Right renal pelvis (tissue), 4 donors: ENCODE results near the gene CAPN11. TPM values are rescaled to one million over a fixed set of nuclear protein-coding genes. Genes with fewer than 3 reads are reported as not detected.

Experiments
- DNase-seq, 4 donors: peaks; one replicate each; pipeline ENCODE4 v3.0.0-alpha.2; 2013; ENCODE audit warnings: low read depth in 4 of 4, low spot score in 3 of 4, missing footprints in 1 of 4
- polyA plus RNA-seq, 4 donors: library from polyadenylated mRNA; unstranded; fragments of 120-200 nt; gene quantifications; one replicate each; pipeline ENCODE4 v1.2.1, GENCODE V29; 2013; ENCODE audit not compliant: insufficient read length in 4 of 4

Gene CAPN11
- polyA plus RNA-seq, 4 donors, result 0.14 to 0.21 (median 0.16) TPM

DNA sequence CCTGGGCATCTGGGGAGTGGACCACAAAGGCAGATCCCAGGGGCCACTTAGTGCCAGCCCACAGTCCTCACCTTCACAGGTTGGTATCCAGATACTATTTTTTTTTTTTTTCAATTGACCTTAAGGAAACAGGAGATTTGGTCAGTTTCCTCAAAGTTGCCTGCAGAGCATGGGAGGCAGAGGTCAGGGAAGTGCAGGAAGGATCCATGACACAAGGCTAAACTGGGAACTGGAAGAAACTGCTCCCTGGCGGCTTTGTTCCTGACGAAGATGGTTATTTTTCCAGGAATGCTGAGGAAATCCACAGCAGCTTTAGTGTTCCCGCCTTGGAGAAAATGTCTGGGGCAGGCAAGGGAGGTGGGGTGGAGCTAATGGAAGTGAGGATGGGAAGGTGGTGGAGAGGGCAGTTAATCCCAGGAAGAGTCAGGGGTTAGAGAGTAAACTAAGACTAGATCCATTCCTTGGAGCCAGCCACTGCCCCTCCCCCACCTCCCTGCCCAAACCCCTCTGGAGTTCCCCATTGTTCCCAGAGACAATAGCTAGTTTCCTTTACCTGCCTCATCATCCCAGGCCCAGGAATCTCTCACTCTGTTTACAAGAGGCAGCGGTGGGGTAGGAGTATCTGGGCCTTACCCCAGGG, 43.8 kb downstream of the CAPN11 start:
- DNase-seq, result no peak

- DNase-seq, result no peak
Measured at GRCh38 chr6:44202972-44203750, 44.5 kb downstream of the CAPN11 start.

DNA sequence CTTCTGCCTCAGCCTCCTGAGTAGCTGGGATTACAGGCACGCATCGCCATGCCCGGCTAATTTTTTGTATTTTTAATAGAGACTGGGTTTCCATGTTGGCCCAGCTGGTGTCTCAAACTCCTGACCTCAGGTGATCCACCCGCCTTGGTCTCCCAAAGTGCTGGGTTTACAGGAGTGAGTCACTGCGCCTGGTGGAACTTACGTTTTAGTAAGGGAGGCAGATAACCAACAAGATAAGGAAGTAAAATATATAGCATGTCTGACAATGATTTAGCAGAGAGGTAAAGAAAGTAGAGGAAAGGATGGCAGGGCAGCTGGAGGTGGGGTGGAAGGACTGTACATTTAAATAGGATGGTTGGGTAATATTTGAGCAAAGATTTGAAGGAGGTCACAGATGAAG, 45.3 kb downstream of the CAPN11 start:
- DNase-seq, result no peak

DNA sequence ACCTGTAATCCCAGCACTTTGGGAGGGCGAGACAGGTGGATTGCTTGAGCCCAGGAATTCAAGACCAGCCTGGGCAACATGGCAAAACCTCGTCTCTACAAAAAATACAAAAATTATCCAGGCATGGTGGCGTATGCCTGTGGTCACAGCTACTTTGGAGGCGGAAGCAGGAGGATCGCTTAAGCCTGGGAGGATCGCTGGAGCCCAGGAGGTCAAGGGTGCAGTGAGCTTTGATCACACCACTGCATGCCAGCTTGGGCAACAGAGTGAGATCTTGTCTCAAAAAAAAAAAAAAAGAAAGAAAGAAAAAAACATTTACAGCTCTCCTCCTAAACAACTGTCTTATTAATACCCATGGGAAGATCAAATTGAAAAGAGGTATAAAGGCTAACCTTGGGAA, 49.3 kb downstream of the CAPN11 start:
- no peak for DNase-seq

DNA sequence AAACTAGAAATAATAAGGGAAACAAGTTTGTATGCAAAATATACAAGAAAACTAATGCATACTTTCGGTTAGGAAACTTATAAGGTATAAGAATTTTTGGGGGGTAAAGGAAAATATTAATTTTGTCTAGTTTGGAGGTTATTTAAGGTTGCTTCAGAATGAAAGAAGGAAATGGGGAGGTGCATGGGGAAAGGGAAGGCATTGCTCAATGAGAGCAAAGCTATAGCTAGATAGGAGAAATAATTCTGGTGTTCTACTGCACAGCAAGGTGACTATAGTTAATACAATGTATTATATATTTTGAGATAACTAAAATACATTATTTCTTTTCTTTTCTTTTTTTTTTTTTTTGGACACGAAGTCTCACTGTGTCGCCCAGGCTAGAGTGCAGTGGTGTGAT, 52.7 kb downstream of the CAPN11 start:
- no peak for DNase-seq

GRCh38 chr6:44214307-44214706, 55.7 kb downstream of the CAPN11 start:
- no peak for DNase-seq

- DNase-seq, result no peak
Measured at GRCh38 chr6:44216677-44217331, 58.2 kb downstream of the CAPN11 start, which contains the start of gene MYMX. MYMX (plus strand) TSS chr6:44216926; CDS start chr6:44217472, 546 bp downstream.

GRCh38 chr6:44217332-44218143, 58.9 kb downstream of the CAPN11 start:
- DNase-seq, result no peak

GRCh38 chr6:44219053-44219814, 60.6 kb downstream of the CAPN11 start:
- peak in 3 of 4 donors; percentile 77 to 82 (median 80) for DNase-seq

DNA sequence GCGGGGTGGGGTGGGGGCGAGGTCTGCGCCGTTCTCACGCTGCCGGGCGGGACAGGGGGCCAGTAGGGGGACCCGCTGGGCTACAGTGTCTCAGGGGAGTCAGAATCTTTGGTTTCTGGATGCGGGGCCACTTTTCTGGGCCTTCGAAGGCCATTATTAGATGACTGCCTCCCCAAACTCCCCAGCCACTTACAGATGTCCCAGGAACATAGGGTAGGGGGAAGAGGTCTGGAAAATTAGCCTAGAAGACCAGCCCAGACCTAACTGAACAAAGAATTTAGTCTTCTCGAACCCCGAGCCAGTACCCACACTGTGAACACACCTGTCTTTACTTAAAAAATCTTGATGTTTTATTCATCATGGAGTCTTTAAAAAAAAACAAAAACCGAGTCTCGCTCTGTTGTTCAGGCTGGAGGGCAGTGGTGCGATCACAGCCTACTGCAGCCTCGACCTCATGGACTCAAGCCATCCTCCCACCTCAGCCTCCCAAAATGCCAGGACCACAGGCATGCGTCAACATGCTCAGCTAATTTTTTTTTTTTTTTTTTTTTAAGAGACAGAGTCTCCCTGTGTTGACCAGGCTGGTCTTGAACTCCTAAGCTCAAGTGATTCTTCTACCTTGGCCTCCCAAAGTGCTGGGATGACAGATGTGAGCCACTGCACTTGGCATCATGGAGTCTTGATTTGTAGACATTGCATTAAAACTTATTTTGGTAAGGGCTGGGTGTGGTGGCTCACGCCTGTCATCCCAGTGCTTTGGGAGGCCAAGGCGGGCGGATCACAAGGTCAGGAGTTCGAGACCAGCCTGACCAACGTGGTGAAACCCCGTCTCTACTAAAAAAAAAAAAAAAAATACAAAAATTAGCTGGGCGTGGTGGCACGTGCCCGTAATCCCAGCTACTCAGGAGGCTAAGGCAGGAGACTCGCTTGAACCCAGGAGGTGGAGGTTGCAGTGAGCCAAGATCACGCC, 61.5 kb downstream of the CAPN11 start:
- DNase-seq, result no peak

- no peak for DNase-seq
Measured at GRCh38 chr6:44220913-44221290, 62.3 kb downstream of the CAPN11 start.

DNA sequence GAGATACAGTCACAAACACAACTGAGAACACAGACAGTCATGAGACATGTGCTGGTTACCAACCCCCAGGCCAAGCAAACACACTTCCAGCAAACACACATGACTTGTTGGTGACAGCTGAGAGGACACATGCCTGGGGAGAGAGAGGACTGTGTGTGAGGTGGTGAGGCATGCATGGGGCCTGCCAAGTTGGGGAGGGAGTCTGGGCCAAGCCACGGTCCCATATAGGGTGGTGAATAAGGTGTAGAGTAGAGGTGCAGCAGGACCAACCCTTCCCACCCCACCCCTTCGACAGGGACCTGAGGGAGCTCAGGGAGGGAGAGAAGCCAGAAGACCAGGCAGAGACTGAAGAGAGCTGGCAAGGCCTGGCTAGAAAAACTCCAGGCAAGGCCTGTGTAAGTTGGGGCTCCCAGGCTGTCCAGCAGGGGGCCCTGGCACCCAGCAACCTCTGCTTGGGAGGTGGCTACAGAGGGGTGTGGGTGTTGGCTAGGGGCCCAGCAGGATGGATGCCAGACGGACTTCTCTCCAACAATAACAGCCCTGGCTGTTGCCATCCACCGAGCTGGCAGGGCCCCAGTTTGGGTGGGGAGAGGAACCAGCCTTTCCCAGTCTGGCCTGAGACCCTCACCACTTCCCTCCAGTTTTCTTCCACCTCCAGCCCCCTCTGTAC, 62.8 kb downstream of the CAPN11 start:
- DNase-seq, result no peak

GRCh38 chr6:44221961-44222335, 63.3 kb downstream of the CAPN11 start:
- no peak for DNase-seq

- DNase-seq, result no peak
Measured at GRCh38 chr6:44222486-44223318, 64.1 kb downstream of the CAPN11 start.

- no peak for DNase-seq
Measured at GRCh38 chr6:44223319-44224028, 64.9 kb downstream of the CAPN11 start, which contains the start of gene SLC29A1. SLC29A1 (plus strand) TSS chr6:44223595; CDS start chr6:44227314, 3,719 bp downstream.

DNA sequence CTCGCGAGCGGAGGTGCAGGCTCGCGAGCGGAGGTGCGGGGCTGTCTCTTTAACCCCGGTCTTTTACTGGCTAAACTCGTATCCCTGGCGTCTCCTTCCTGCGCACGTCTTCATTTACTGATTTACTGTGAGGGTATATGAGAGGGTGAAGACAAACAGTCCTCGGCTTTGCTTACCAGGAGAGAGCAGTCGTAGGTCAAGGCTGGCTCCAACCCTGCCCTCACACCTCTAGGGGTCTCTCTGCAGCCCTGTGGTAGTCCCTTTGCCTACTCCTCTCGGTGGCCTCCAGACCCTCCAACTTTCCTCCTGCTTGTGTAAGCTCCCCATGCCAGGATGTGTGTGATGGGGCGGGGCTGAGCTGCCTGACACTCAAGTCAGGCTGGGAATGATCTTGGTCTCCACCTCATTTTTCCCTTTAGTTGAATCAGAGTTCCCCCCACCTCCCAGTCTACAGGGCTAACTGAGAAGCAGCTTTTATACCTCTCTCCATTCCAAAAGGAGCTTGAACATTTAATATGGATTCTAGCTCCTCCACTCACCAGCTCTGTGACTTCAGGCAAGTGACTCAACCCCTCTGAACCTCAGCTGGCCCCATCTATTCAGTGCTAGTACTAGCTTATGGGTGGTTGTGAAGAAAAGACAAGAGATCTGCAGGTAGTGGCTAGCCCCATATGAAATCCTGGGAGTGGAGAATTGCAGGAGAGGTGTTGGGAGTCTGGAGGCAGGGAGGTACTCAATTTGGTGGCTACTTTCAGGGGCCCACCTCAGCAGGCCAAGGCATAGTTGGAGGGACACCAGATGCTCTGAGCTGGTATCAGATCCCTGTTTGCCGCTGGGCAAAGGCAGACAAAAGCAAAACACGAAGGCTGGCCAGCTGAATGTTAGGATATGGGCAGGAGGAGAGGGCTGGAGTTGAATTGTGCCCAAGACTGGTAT, 65.7 kb downstream of the CAPN11 start:
- no peak for DNase-seq
